ENCODE results near the gene MRPL45.

- TF ChIP-seq CTCF (conservative IDR thresholded peaks at IDR 0.05; ENCODE audit: low read depth in 2 of 2) (no peak), POLR2AphosphoS5 (IDR thresholded peaks at IDR 0.05; ENCODE audit: low read depth) (no peak), REST (IDR thresholded peaks at IDR 0.05; ENCODE audit: unreplicated experiment) (no peak), JUNB (IDR thresholded peaks at IDR 0.05; ENCODE audit: unreplicated experiment) (no peak), CREB1 (CRISPR knock-in tag; IDR thresholded peaks at IDR 0.05; ENCODE audit: low read depth) (no peak), EZH2 (IDR thresholded peaks at IDR 0.05; ENCODE audit: low read depth, unreplicated experiment) (no peak), NANOG (IDR thresholded peaks at IDR 0.05; ENCODE audit: borderline replicate concordance) (no peak), EZH2phosphoT487 (IDR thresholded peaks at IDR 0.05; ENCODE audit: unreplicated experiment) (no peak), ZNF331 (CRISPR knock-in tag; IDR thresholded peaks at IDR 0.05; ENCODE audit: low read depth) (no peak)
Measured at GRCh38 chr17:38330941-38331411, 34.0 kb downstream of the MRPL45 start.

Data from GM23338 (cell line).